Common myeloid progenitor, CD34-positive (primary cell): ENCODE data around the gene CPLX1.

Experiments used
- CTCF ChIA-PET: fragments of 350-600 bp; sonication (Branson Sonifier 250); formaldehyde crosslinking; loops from one replicate; lab custom pipeline; 2021; ENCODE audit warnings: antibody characterized with exemption; lab: Charles Lee
- POLR2A ChIA-PET: fragments of 350-600 bp; sonication (Branson Sonifier 250); formaldehyde crosslinking; loops from one replicate; lab custom pipeline; 2021; ENCODE audit warnings: antibody characterized with exemption; lab: Charles Lee
- DNase-seq, 3 donors: peaks; one replicate each; pipeline versions ENCODE4 v3.0.0 to v3.0.0-alpha.2; 2013
- H3K27ac ChIP-seq, 2 experiments: 1 replicate in 1 of 2; 2 replicates in 1 of 2; pipeline ENCODE4 v1.7.0; 2013; ENCODE audit warnings: inconsistent platforms in 2 of 2, low read length in 2 of 2, mild to moderate bottlenecking in 2 of 2, low read depth in 1 of 2, moderate library complexity in 1 of 2; ENCODE audit not compliant: severe bottlenecking in 2 of 2, insufficient read depth in 1 of 2, poor library complexity in 1 of 2
- H3K27me3 ChIP-seq, 5 experiments: replicated peaks in 2 of 5; 1 replicate in 3 of 5; 2 replicates in 2 of 5; pipeline versions ENCODE4 v1.6.1 to v1.7.0; 2013; ENCODE audit warnings: low read length in 4 of 5, mild to moderate bottlenecking in 2 of 5, moderate library complexity in 2 of 5, inconsistent platforms in 1 of 5; ENCODE audit not compliant: insufficient read depth in 5 of 5, control insufficient read depth in 4 of 5
- H3K36me3 ChIP-seq, 4 experiments: 1 replicate in 2 of 4; 2 replicates in 2 of 4; pipeline versions ENCODE4 v1.6.1 to v1.7.0; 2013; ENCODE audit warnings: low read length in 3 of 4, control low read depth in 1 of 4, mild to moderate bottlenecking in 1 of 4; ENCODE audit not compliant: control insufficient read depth in 4 of 4, insufficient read depth in 4 of 4
- H3K4me1 ChIP-seq, 4 experiments: 1 replicate in 3 of 4; 2 replicates in 1 of 4; pipeline versions ENCODE4 v1.6.1 to v1.7.1; 2013; ENCODE audit warnings: low read length in 3 of 4, mild to moderate bottlenecking in 3 of 4, control low read depth in 1 of 4, inconsistent platforms in 1 of 4, moderate library complexity in 1 of 4; ENCODE audit not compliant: control insufficient read depth in 4 of 4, insufficient read depth in 4 of 4; ENCODE audit errors: control extremely low read depth in 1 of 4
- H3K4me3 ChIP-seq, 7 experiments: 1 replicate in 4 of 7; 2 replicates in 3 of 7; pipeline versions ENCODE4 v1.5.1 to v1.7.0; 2013; ENCODE audit warnings: mild to moderate bottlenecking in 7 of 7, low read length in 6 of 7, moderate library complexity in 6 of 7, inconsistent platforms in 2 of 7, low read depth in 2 of 7, control low read depth in 1 of 7; ENCODE audit not compliant: insufficient read depth in 4 of 7, control insufficient read depth in 1 of 7; ENCODE audit errors: extremely low read depth in 1 of 7
- H3K9me3 ChIP-seq, 5 experiments: 1 replicate in 4 of 5; 2 replicates in 1 of 5; pipeline versions ENCODE4 v1.6.1 to v1.7.1; 2013; ENCODE audit warnings: low read length in 4 of 5, mild to moderate bottlenecking in 2 of 5, inconsistent platforms in 1 of 5, low read depth in 1 of 5, moderate library complexity in 1 of 5; ENCODE audit not compliant: control insufficient read depth in 4 of 5, insufficient read depth in 2 of 5; ENCODE audit errors: control extremely low read depth in 1 of 5
- WGBS: methylation state at CpG from one replicate; pipeline ENCODE4 v1.1.5; 2013; ENCODE audit not compliant: insufficient coverage; 5-methylcytosine and 5-hydroxymethylcytosine counted together

Gene CPLX1

GRCh38 chr4:869776-870175, 43.8 kb upstream of the CPLX1 start:
- no peaks in the 10 kb centered on the region for H3K4me1 ChIP-seq
- peaks cover 0 to 5% (median 0%) of the 10 kb centered on the region in 5 experiments for H3K9me3 ChIP-seq
- 100% methylated on average over 13 of the region's 15 CpGs for WGBS
- H3K27me3 ChIP-seq, result no peaks in the 10 kb centered on the region
- no peak for DNase-seq
- CTCF ChIA-PET, result no interaction called here
- no peak overlapping the region for H3K27ac ChIP-seq
- no peak overlapping the region for H3K4me3 ChIP-seq
- peaks cover 11 to 95% (median 73%) of the 10 kb centered on the region in 4 experiments for H3K36me3 ChIP-seq
- POLR2A ChIA-PET, result no interaction called here

- Histone ChIP-seq H3K4me1 (no peaks in the 10 kb centered on the region), H3K9me3 (peaks cover 0 to 5% (median 0%) of the 10 kb centered on the region in 5 experiments), H3K36me3 (peaks cover 17 to 94% (median 71%) of the 10 kb centered on the region in 4 experiments), H3K4me3 (no peak overlapping the region), H3K27me3 (no peaks in the 10 kb centered on the region), H3K27ac (no peak overlapping the region)
- CTCF ChIA-PET, result no interaction called here
- POLR2A ChIA-PET, result no interaction called here
- no peak for DNase-seq
- WGBS, result 96% methylated on average over 20 of the region's 21 CpGs
These were observed 42.5 kb upstream of the CPLX1 start for GRCh38 chr4:868421-868820.

- no peak for DNase-seq
- Histone ChIP-seq H3K4me1 (no peaks in the 10 kb centered on the region), H3K9me3 (peaks cover 0 to 10% (median 0%) of the 10 kb centered on the region in 5 experiments), H3K27me3 (no peaks in the 10 kb centered on the region), H3K36me3 (peaks cover 19 to 95% (median 71%) of the 10 kb centered on the region in 4 experiments), H3K4me3 (no peak overlapping the region), H3K27ac (no peak overlapping the region)
- POLR2A ChIA-PET, result no interaction called here
- WGBS, result 96% methylated on average over 24 of the region's 26 CpGs
- CTCF ChIA-PET, result no interaction called here
These were observed 41.8 kb upstream of the CPLX1 start for GRCh38 chr4:867526-868250.

GRCh38 chr4:866761-867390, 40.9 kb upstream of the CPLX1 start:
- CTCF ChIA-PET, result no interaction called here
- 96% methylated on average over 27 of the region's 28 CpGs for WGBS

GRCh38 chr4:866068-866760, 40.3 kb upstream of the CPLX1 start:
- WGBS, result 98% methylated on average over 22 of the region's 24 CpGs
- Histone ChIP-seq H3K4me1 (no peaks in the 10 kb centered on the region), H3K4me3 (no peak overlapping the region), H3K27ac (no peak overlapping the region), H3K9me3 (peaks cover 0 to 12% (median 0%) of the 10 kb centered on the region in 5 experiments), H3K27me3 (no peaks in the 10 kb centered on the region), H3K36me3 (peaks cover 16 to 94% (median 69%) of the 10 kb centered on the region in 4 experiments)
- ChIA-PET POLR2A (no interaction called here), CTCF (no interaction called here)
- DNase-seq, result no peak

More at GRCh38 chr4:866761-867390, 40.9 kb upstream of the CPLX1 start:
- no peaks in the 10 kb centered on the region for H3K4me1 ChIP-seq
- no peak overlapping the region for H3K4me3 ChIP-seq
- H3K27ac ChIP-seq, result no peak overlapping the region
- no peak for DNase-seq
- H3K9me3 ChIP-seq, result peaks cover 0 to 12% (median 0%) of the 10 kb centered on the region in 5 experiments
- POLR2A ChIA-PET, result no interaction called here
- H3K27me3 ChIP-seq, result no peaks in the 10 kb centered on the region
- H3K36me3 ChIP-seq, result peaks cover 16 to 93% (median 70%) of the 10 kb centered on the region in 4 experiments

GRCh38 chr4:865572-865971, 39.6 kb upstream of the CPLX1 start:
- H3K9me3 ChIP-seq, result peaks cover 0 to 12% (median 0%) of the 10 kb centered on the region in 5 experiments
- H3K4me1 ChIP-seq, result no peaks in the 10 kb centered on the region
- no peaks in the 10 kb centered on the region for H3K27me3 ChIP-seq
- H3K27ac ChIP-seq, result no peak overlapping the region
- no peak for DNase-seq
- H3K4me3 ChIP-seq, result no peak overlapping the region
- CTCF ChIA-PET, result no interaction called here
- H3K36me3 ChIP-seq, result peaks cover 21 to 94% (median 67%) of the 10 kb centered on the region in 4 experiments
- POLR2A ChIA-PET, result no interaction called here
- 96% methylated on average over 17 of the region's 18 CpGs for WGBS

- CTCF ChIA-PET, result no interaction called here
- H3K4me1 ChIP-seq, result no peaks in the 10 kb centered on the region
- no peak for DNase-seq
- no peaks in the 10 kb centered on the region for H3K27me3 ChIP-seq
- no peak overlapping the region for H3K27ac ChIP-seq
- H3K9me3 ChIP-seq, result peaks cover 0 to 12% (median 0%) of the 10 kb centered on the region in 5 experiments
- 99% methylated on average over 8 of the region's 11 CpGs for WGBS
- H3K36me3 ChIP-seq, result peaks cover 21 to 93% (median 65%) of the 10 kb centered on the region in 4 experiments
- H3K4me3 ChIP-seq, result no peak overlapping the region
- POLR2A ChIA-PET, result no interaction called here
These were observed 39.2 kb upstream of the CPLX1 start for GRCh38 chr4:865121-865465.
